Transverse colon (tissue), 4 donors: ENCODE results near the gene MYCT1. TPM values are rescaled to one million over a fixed set of nuclear protein-coding genes. Genes with fewer than 3 reads are reported as not detected.

Experiments
- DNase-seq: peaks from one replicate; pipeline ENCODE4 v3.0.0-alpha.2; 2019
- H3K27ac ChIP-seq, 4 donors: fragments of 200-600 bp; sonication (generic); 2 replicates each; pipeline ENCODE4 v1.5.1; 2016 to 2018; ENCODE audit warnings: inconsistent platforms in 4 of 4
- H3K27me3 ChIP-seq: fragments of 200-600 bp; sonication (generic); 2 replicates; pipeline ENCODE4 v1.5.1; 2017; ENCODE audit warnings: inconsistent platforms
- H3K36me3 ChIP-seq, 4 donors: fragments of 200-600 bp; sonication (generic); 2 replicates each; pipeline ENCODE4 v1.5.1; 2017 to 2019; ENCODE audit warnings: inconsistent platforms in 4 of 4
- H3K4me1 ChIP-seq, 4 donors: fragments of 200-600 bp; sonication (generic); 2 replicates each; pipeline ENCODE4 v1.5.1; 2017 to 2020; ENCODE audit warnings: inconsistent platforms in 4 of 4
- H3K4me3 ChIP-seq, 4 donors: fragments of 200-600 bp; sonication (generic); 1 replicate in 1 of 4; 2 replicates in 3 of 4; pipeline versions ENCODE4 v1.5.1 to v1.6.1; 2017 to 2019; ENCODE audit warnings: inconsistent platforms in 4 of 4
- H3K9me3 ChIP-seq, 2 donors: fragments of 200-600 bp; sonication (generic); 2 replicates each; pipeline ENCODE4 v1.5.1; 2017 to 2019; ENCODE audit warnings: inconsistent platforms in 2 of 2
- EP300 ChIP-seq: sonication (generic); formaldehyde crosslinking; IDR thresholded peaks from one replicate; pipeline ENCODE4 v1.6.1; 2017; ENCODE audit warnings: antibody characterized with exemption, low read depth
- POLR2A ChIP-seq: fragments of 450-650 bp; IDR thresholded peaks from one replicate; pipeline ENCODE4 v1.6.1; 2016; ENCODE audit warnings: antibody characterized with exemption, mild to moderate bottlenecking, moderate library complexity
- POLR2AphosphoS5 ChIP-seq, 3 donors: sonication (generic); formaldehyde crosslinking; IDR thresholded peaks; one replicate each; pipeline ENCODE4 v1.6.1; 2016; ENCODE audit warnings: antibody characterized with exemption in 3 of 3
- WGBS, 2 donors: methylation state at CpG; one replicate each; pipeline ENCODE4 v1.1.5; 2018; ENCODE audit warnings: low coverage in 1 of 2; 5-methylcytosine and 5-hydroxymethylcytosine counted together
- in situ Hi-C, 4 donors: fragments of 200-750 bp; cut with MboI; loops; one replicate each; pipeline versions ENCODE4 v1.15.0 to v1.15.1; 2017; ENCODE audit warnings: low sequenced_read_pairs in 3 of 4, low pct_ligation_motif_present in 1 of 4, low pct_unique_long_range_greater_than_20kb in 1 of 4
- intact Hi-C: fragments of 100-400 bp; cut with DNase I; formaldehyde crosslinking; loops from one replicate; pipeline ENCODE4 v1.15.1; 2023; ENCODE audit warnings: low total_unique reads
- total RNA-seq, 4 donors: library from RNA; depleted of rRNA; stranded (reverse); fragments of >200 nt; gene quantifications; one replicate each; pipeline ENCODE4 v1.1.0, GENCODE V29; 2016
- TF ChIP-seq, protein P1 (sequence below), 5 experiments: fragments of 200-600 bp in 3 of 5; fragments of 450-650 bp in 2 of 5; sonication (generic) in 3 of 5; IDR thresholded peaks; 1 replicate in 2 of 5; 2 replicates in 3 of 5; pipeline ENCODE4 v1.5.1; 2016 to 2017; ENCODE audit warnings: antibody characterized with exemption in 5 of 5, inconsistent platforms in 3 of 5, mild to moderate bottlenecking in 2 of 5, moderate library complexity in 1 of 5

Gene MYCT1
- total RNA-seq, 4 donors from 2014 or later, result 0.20 to 2.4 (median 2.3) TPM; not detected in 1

DNA sequence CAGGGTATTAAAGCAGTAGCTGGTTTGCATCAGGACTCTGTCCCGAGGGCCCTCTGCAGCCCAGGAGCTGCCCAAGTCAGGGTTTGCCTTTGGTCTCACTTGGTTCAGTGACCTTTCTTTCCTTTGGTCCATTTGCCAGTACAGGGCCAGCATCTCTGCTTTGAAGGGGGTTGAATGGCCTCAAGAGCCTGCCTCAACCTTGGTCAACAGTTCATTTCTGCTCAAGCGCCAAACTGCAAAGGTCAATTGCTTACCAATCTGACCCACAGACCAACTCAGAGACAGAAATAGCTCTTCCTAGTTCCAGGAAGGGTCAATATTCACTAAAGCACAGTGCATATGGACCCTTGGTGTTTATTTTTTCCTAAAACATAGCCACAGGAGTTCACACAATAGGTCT, 72.3 kb downstream of the MYCT1 start:
- H3K4me3 ChIP-seq, result no peak overlapping the region
- TF ChIP-seq EP300 (no peak), POLR2AphosphoS5 (IDR thresholded peaks at IDR 0.05) (no peak), POLR2A (no peak)
- TF ChIP-seq, protein P1, sequence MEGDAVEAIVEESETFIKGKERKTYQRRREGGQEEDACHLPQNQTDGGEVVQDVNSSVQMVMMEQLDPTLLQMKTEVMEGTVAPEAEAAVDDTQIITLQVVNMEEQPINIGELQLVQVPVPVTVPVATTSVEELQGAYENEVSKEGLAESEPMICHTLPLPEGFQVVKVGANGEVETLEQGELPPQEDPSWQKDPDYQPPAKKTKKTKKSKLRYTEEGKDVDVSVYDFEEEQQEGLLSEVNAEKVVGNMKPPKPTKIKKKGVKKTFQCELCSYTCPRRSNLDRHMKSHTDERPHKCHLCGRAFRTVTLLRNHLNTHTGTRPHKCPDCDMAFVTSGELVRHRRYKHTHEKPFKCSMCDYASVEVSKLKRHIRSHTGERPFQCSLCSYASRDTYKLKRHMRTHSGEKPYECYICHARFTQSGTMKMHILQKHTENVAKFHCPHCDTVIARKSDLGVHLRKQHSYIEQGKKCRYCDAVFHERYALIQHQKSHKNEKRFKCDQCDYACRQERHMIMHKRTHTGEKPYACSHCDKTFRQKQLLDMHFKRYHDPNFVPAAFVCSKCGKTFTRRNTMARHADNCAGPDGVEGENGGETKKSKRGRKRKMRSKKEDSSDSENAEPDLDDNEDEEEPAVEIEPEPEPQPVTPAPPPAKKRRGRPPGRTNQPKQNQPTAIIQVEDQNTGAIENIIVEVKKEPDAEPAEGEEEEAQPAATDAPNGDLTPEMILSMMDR (IDR thresholded peaks at IDR 0.05), result no peak
- H3K4me1 ChIP-seq, result no peaks in the 10 kb centered on the region
- no peak for DNase-seq
- in situ Hi-C loops, result no loop called here
- H3K27me3 ChIP-seq, result no peaks in the 10 kb centered on the region
- no peak overlapping the region for H3K27ac ChIP-seq
- intact Hi-C loops, result no loop called here
- H3K9me3 ChIP-seq, result no peaks in the 10 kb centered on the region
- 57% methylated on average over 2 of the region's 2 CpGs; no CpG with 5 or more reads in 1 of the 2 donors for WGBS, 2 donors
- H3K36me3 ChIP-seq, result no peaks in the 10 kb centered on the region

- intact Hi-C loops (no loop called here), in situ Hi-C loops (no loop called here)
- no peak for TF ChIP-seq POLR2A
- TF ChIP-seq, protein P1 (IDR thresholded peaks at IDR 0.05), result no peak
- TF ChIP-seq POLR2AphosphoS5 (IDR thresholded peaks at IDR 0.05), result no peak
- TF ChIP-seq EP300, result no peak
- Histone ChIP-seq H3K4me1 (no peaks in the 10 kb centered on the region), H3K27me3 (no peaks in the 10 kb centered on the region), H3K4me3 (no peak overlapping the region), H3K9me3 (no peaks in the 10 kb centered on the region), H3K27ac (no peak overlapping the region), H3K36me3 (no peaks in the 10 kb centered on the region)
- DNase-seq, result no peak
- WGBS, 2 donors, result 53 to 62% methylated on average over 3 to 5 of the region's 5 CpGs
Measured at GRCh38 chr6:152771061-152771687, 73.5 kb downstream of the MYCT1 start.

Other genes with a start within 250 kb of the MYCT1 start
- 10 to 100 TPM; 31.4 to 87.2 (median 59.7) TPM for gene SYNE1, start 60.5 kb upstream of the MYCT1 start, total RNA-seq
- 10 to 100 TPM; 12.8 to 24.1 (median 19.6) TPM for gene VIP, start 52.9 kb downstream of the MYCT1 start, total RNA-seq